Measurements from ENCODE around the gene CFAP299. TPM values are rescaled to one million over a fixed set of nuclear protein-coding genes. Genes with fewer than 3 reads are reported as not detected.

The CFAP299 gene
- total RNA-seq, 1 donor from 2014 or later: 0.93 TPM

GRCh38 chr4:80362578-80363181, 27.1 kb downstream of the CFAP299 start:
- Mint-ChIP-seq H3K4me1 (ENCODE audit: low read depth) (no peaks in the 10 kb centered on the region), H3K36me3 (ENCODE audit: insufficient read depth) (no peaks in the 10 kb centered on the region), H3K27ac (no peak overlapping the region), H3K9me3 (ENCODE audit: low read depth) (no peaks in the 10 kb centered on the region), H3K27me3 (peaks cover 32% of the 10 kb centered on the region), H3K4me3 (ENCODE audit: low read depth) (no peak overlapping the region)
- DNase-seq (ENCODE audit: low spot score, unreplicated experiment): peak; percentile 46
- peak; percentile 80 for TF ChIP-seq CTCF (IDR thresholded peaks at IDR 0.05; ENCODE audit: unreplicated experiment)

- no peaks in the 10 kb centered on the region for H3K4me1 Mint-ChIP-seq (ENCODE audit: low read depth)
- peak; percentile 69 for TF ChIP-seq CTCF (IDR thresholded peaks at IDR 0.05; ENCODE audit: unreplicated experiment)
- no peak for DNase-seq (ENCODE audit: low spot score, unreplicated experiment)
- H3K36me3 Mint-ChIP-seq (ENCODE audit: insufficient read depth): peaks cover 2% of the 10 kb centered on the region
- peaks cover 3% of the 10 kb centered on the region for H3K27me3 Mint-ChIP-seq
- no peak overlapping the region for H3K4me3 Mint-ChIP-seq (ENCODE audit: low read depth)
- no peaks in the 10 kb centered on the region for H3K9me3 Mint-ChIP-seq (ENCODE audit: low read depth)
- H3K27ac Mint-ChIP-seq: no peak overlapping the region
These were observed 30.4 kb downstream of the CFAP299 start for GRCh38 chr4:80365928-80366327.

- no peak overlapping the region for H3K4me3 Mint-ChIP-seq (ENCODE audit: low read depth)
- no peak for TF ChIP-seq CTCF (IDR thresholded peaks at IDR 0.05; ENCODE audit: unreplicated experiment)
- no peak overlapping the region for H3K27ac Mint-ChIP-seq
- no peak for DNase-seq (ENCODE audit: low spot score, unreplicated experiment)
- peaks cover 9% of the 10 kb centered on the region for H3K9me3 Mint-ChIP-seq (ENCODE audit: low read depth)
- peaks cover 3% of the 10 kb centered on the region for H3K27me3 Mint-ChIP-seq
- H3K4me1 Mint-ChIP-seq (ENCODE audit: low read depth): no peaks in the 10 kb centered on the region
- peaks cover 7% of the 10 kb centered on the region for H3K36me3 Mint-ChIP-seq (ENCODE audit: insufficient read depth)
These were observed 32.2 kb downstream of the CFAP299 start for GRCh38 chr4:80367737-80368136.

GRCh38 chr4:80370635-80371034, 35.1 kb downstream of the CFAP299 start:
- peaks cover 7% of the 10 kb centered on the region for H3K36me3 Mint-ChIP-seq (ENCODE audit: insufficient read depth)
- H3K4me1 Mint-ChIP-seq (ENCODE audit: low read depth): no peaks in the 10 kb centered on the region
- H3K4me3 Mint-ChIP-seq (ENCODE audit: low read depth): no peak overlapping the region
- H3K27me3 Mint-ChIP-seq: no peaks in the 10 kb centered on the region
- no peak for TF ChIP-seq CTCF (IDR thresholded peaks at IDR 0.05; ENCODE audit: unreplicated experiment)
- H3K27ac Mint-ChIP-seq: no peak overlapping the region
- DNase-seq (ENCODE audit: low spot score, unreplicated experiment): no peak
- peaks cover 9% of the 10 kb centered on the region for H3K9me3 Mint-ChIP-seq (ENCODE audit: low read depth)

- H3K4me3 Mint-ChIP-seq (ENCODE audit: low read depth): no peak overlapping the region
- no peaks in the 10 kb centered on the region for H3K4me1 Mint-ChIP-seq (ENCODE audit: low read depth)
- peaks cover 9% of the 10 kb centered on the region for H3K9me3 Mint-ChIP-seq (ENCODE audit: low read depth)
- peaks cover 7% of the 10 kb centered on the region for H3K36me3 Mint-ChIP-seq (ENCODE audit: insufficient read depth)
- no peak for TF ChIP-seq CTCF (IDR thresholded peaks at IDR 0.05; ENCODE audit: unreplicated experiment)
- H3K27me3 Mint-ChIP-seq: no peaks in the 10 kb centered on the region
- DNase-seq (ENCODE audit: low spot score, unreplicated experiment): no peak
- no peak overlapping the region for H3K27ac Mint-ChIP-seq
These were observed 35.5 kb downstream of the CFAP299 start for GRCh38 chr4:80371046-80371445.
